GM19463 (cell line): ENCODE data around the gene KIAA0232.
"Not testable (repeated sequence)": the region's sequence is repeated elsewhere in the genome, so short reads cannot be mapped to it uniquely, and the experiment has no call there.

Source experiments
- ATAC-seq: cut with Tn5 transposase; IDR thresholded peaks from one replicate; pipeline ENCODE4 v1.9.1; 2021; ENCODE audit warnings: mild to moderate bottlenecking, moderate library complexity; ENCODE audit not compliant: unreplicated experiment

The KIAA0232 gene

DNA sequence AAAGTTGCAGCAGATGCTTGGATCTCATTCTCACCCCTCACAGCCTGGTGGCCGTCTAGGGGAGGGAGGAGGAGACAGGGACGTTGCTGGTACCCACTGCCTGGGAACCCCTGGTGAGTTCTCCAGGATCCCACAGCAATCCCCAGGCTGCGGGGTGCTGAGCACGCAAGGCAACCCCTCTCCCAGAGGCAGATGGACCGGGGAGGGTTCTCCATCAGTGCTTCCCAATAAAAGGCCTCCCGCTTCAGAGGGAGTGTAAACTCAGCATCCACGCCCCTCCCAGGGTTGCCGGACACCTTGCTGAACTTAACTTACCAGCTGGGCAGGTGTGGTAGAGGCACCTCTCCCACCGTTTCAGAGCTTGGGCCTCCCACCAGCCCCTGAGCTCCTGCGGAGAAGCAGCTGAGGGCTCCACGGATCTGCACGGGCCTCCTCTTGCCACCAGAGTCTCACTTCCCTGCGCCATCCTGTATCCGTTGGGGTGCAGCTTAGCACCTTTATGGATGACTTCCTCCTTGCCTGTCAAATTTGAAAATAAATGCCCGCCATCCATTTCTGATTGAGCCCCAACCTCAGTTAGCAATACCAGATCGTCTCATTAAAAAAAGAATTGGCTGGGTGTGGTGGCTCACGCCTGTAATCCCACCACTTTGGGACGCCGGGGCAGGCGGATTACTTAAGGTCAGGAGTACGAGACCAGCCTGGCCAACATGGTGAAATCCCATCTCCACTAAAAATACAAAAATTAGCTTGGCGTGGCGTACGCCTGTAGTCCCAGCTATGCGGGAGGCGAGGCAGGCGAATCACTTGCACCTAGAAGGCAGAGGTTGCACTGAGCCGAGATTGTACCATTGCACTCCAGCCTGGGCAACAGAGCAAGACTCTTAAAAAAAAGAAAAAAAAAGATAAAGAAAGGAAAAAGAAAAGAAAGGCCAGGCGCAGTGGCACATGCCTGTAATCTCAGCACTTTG, 112.3 kb downstream of the KIAA0232 start:
- no peak for ATAC-seq

DNA sequence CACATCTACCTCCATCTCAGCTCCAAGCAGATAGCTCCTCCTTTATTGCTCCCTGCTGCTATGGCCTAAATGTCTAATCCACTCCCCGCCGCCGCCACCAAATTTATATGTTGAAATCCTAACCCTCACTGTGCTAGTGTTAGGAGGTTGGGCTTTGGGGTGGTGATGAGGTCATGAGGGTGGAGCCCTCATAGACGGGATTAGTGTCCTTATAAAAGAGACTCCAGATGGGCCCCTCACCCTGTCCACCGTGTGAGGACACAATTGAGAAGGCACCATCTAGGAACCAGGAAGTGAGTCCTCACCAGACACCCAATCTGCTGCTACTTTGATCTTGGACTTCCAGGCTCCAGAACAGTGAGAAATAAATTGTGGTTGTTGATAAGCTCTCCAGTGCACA, 113.5 kb downstream of the KIAA0232 start:
- ATAC-seq = no peak

DNA sequence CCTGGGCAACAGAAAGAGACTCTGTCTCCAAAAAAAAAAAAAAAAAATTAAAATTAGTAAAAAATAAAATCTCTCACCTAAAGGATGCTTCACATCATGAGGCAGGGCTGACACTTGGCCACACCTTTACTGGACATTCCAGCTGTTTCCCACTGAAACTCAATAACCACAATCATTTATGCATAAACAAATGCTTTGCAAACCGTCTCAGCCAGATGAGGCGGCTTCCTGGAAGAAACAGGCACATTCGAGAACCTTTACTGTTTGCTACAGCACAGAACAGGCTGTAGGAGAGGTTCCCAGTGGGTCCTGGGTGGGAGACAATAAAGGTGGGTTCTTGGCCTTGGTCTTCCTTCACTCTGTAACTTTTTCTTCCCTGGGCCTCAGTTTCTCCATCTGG, 116.2 kb downstream of the KIAA0232 start:
- ATAC-seq = no peak

DNA sequence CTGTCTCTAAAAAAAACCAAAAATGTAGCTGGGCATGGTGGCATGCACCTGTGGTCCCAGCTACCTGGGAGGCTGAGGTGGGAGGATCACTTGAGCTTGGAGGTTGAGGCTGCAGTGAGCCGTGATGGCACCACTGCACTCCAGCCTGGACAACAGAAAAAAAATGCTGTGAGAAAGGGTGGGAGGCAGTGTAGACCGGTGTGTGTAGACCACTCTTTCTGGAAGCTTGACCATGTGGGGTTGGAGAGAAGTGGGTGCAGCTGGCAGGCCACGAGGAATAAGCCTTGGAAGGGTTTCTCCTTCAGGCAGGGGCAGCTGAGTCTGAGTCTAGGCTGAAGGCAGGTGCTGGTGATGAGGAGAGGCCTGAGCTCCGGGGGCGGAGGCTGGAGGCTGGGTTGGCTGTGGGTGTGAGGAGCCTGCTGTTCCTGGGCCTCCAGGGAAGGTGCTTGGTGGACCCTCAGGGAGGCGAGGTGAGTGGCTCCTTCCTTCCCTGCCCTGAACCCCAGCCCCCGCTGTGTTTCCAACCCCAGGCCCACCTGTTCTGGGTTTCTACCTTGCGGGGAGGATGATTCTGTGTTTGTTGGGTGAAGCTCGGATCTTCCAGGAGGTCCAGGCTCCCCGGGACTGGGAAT, 117.8 kb downstream of the KIAA0232 start:
- ATAC-seq = no peak

DNA sequence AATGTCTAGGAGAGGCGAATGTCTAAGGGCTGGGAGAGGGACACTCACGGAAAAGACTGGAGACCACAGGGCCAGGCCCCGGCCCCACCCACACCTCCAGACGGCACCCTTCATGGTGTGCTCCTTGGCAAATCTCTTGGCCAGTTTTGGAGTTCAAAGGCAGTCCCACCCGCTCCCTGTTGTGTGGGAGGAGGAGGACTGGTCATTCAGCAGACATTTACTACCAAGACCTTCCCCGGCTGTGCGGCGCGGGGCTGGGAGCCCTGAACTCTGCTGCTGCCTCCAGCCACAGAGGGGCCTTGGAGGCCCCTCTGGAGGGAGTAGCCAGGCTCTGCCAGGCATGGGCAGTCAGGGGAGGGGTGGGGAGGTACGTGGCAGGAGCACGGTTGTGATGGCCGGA, 118.4 kb downstream of the KIAA0232 start:
- ATAC-seq = no peak

DNA sequence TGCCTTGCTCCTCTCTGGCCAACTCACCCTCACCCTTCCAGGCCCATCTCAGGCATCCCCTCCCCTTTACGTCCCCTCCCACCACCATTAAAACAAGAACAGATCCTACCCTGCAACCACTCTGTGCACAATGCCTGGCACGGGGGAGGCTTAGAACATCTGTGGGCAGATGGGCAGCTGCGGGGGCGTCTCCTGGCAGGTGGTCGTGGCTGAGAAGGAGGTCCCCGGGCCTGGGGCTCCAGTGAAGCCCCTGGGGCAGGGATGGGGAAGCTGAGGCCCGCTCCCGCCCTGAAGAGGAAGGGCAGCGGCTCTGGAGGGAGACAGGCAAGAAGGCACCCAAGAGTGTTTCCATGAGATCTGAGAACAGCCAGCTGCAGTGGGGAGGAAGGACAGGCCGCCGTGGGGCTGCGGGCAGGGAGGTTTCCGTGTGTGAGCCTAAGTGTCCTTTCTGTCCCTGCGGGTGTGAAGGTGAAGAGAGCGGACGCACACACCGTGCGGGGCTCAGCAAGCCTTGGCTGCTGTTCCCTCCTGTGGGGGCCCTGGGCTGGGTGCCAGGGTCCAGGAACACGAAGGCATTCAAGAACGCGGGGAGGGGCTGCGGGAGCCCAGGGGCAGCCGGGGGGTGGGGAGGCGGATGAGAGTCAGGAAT, 119.3 kb downstream of the KIAA0232 start:
- ATAC-seq = no peak

DNA sequence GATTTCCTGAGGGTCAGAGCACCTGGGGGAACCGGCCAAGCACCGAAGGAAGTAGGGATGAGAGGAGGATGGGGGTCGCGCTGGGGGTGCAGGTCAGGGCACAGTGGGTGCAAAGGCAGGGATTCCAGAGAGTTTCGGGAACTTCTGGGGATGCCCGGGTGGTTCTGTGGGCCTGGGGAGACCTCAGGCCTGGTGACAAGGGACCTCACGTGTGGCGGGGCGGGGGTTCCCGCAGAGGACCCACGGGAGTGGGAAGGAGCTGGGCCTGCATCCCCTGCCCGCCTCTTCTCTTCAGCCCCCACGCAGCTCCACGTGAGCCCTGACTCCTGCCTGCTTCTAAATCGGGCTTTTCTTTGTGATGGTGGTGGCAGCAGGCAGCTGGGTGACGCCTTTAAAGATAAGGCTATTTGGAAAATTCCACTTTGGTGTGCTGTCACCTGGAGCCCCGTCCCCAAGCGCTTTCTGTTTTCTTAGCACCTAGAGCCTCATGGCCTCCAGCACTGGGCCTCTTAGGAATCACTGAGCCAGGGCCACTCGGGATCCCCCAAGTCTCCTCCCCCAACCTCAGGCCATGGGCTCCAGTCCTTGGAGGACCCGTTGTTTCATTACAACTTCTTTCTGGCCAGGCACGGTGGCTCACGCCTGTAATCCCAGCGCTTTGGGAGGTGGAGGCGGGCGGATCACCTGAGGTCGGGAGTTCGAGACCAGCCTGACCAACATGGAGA, 120.0 kb downstream of the KIAA0232 start:
- ATAC-seq = no peak

DNA sequence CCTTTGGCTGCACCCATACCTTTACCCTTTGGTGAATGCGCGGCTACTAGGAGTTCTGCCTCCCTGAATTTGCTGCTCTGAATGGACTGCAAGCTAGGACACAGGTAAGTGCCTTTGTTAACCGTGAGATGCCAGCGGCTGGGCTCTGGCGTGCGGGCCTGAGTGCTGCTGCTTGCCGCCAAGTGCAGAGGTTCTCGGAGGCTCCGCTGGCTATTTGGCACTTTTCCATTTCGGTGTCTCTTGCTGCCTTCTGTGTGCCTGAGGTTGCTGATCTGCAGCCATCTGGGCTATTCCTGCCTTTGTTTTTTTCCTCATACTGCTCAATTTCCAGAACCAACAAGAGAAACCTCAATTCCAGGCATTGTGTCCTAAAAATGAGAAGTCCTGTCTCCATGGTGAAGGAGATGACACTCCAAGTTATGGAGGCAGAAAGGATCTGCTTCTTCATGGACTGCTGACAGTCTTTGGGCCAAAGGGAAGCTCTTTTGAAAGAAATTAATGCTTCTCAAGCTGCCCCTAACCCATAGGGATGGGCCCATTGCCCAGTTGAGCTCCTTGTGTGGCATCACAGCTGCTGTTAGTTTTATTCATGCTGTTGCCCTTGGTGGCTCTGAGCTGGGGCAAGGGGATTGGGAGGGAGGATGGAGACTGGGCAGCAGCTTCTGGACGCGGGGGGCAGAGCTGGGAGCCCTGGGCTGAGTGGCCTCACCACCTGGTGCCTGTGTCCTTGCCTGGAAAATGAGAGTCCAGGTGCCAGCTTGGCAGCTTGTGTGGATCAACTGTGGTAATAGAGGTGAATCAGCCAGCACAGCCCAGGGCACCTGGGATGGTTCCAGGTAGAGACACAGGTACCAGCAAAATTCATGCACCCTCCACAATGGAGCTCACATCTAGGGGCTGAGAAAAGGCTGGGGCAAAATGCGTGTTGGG, 123.3 kb downstream of the KIAA0232 start:
- no peak for ATAC-seq

DNA sequence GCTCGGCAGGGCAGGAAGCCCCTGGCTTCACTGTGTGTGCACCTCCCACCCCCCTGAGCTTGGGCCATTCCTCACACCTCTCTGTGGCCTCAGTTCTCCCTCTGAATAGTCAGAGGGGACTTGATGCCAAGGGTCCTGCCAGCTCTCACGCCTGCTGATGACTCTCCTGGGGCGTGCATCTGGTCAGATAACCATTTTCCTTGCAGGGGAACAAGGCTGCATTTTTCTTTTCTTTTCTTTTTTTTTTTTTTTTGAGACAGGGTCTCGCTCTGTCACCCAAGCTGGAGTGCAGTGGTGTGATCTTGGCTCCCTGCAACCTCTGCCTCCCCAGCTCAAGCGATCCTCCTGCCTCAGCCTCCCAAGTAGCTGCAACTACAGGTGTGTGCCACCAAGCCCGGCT, 124.0 kb downstream of the KIAA0232 start:
- ATAC-seq = not testable (repeated sequence)

DNA sequence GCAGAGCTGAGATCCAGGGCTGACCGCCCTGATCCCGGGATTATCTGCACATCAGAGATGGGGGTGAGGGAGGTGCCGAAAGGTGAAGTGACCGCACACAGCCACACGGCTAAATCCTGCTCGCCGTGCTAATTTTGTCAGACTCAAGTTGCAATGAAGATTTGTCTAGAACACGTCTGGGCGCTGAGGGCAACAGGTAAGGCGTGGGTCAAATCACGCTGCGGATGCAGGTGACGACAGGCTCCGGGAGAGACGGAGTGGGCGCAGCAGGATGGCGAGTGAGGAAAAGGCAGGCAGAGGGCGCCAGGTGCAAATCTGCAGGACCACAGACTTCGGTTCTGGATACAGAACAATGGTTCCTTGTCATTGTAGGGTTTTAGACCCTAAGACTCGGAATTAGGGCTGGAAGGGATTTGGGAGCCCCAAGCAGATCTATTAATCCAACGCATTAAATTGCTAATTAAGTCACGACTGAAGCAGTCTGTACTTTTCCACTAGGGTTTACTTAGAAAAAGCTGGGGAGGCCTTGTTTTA, 125.2 kb downstream of the KIAA0232 start:
- no peak for ATAC-seq

DNA sequence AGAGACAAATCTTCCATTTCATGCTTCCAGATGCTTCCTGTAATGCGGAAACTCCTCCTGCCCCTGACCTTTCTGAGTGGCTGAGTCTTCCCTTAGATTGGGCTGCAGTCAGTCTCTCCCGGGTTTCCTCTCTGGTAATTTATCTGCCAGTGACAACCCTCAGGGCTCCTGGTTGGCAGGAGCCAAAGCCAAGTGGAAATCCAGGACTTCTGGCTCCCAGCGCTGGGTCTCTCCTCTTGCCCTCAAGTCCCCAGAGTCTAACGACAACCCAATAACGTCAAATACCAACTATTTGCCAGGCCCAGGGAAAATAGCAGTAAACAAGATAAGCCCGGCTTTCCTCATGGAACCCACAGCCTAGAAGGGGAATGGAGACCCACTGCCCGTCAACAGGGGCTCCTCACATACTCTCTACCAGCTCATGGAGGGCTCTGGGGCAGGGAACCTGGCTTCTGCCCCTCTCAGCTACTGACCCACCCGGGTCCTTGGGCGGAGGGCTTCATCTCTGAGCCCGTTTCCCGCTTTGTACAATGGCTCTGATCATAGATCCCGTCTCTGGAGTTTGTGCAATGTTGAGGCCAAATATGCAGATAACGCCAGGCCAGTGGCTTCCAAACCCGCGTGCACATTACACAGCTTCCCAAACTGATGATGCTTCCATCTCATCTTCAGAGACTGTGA, 126.0 kb downstream of the KIAA0232 start:
- no peak for ATAC-seq

DNA sequence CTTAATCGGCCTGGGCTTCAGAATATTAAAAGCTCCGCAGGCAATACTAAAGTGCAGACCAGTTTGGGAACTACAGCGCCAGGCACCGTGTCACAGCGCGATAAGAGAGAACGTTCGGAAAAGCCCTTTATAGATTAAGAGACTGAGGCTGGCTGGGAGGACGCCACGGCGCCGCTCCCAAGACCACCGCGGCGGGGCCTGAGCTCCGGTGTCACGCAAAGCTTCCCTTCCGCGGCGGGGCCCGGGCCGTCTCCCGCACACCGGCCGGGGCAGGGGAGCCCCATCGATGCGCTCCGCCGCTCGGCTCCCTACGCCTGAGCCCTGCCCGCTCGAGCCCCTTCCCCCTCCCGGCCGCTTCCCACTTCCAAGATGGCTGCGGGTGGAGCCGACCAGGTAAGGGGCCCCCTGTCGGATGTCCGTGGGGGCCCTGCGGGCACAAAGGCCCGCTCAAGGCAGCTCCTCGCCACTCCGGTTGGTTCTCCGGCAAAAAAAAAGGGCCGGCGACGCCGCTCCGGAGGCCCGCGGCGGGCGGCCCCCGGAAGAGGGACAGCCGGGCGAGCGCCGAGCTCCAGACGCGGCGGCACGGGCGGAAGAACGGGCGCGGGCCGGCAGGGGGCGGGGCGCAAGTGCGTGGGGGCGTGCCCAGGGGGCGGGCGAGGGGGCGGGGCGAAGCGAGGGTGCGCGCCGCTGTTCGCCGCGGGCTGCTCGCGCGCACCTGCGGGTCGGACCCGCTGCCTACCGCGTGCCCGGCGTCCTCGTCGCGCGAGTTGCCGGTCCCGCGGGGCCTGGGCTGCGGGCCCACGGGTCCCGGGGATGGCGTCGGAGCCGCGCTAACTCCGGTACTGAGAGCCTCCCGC, 126.8 kb downstream of the KIAA0232 start, which contains the start of gene TBC1D14:
TSS of gene TBC1D14 (plus strand) at position 714 of the 857 bp plus-strand sequence. CDS start 13,564 bp downstream, outside the sequence.
- ATAC-seq = peak; percentile 84

DNA sequence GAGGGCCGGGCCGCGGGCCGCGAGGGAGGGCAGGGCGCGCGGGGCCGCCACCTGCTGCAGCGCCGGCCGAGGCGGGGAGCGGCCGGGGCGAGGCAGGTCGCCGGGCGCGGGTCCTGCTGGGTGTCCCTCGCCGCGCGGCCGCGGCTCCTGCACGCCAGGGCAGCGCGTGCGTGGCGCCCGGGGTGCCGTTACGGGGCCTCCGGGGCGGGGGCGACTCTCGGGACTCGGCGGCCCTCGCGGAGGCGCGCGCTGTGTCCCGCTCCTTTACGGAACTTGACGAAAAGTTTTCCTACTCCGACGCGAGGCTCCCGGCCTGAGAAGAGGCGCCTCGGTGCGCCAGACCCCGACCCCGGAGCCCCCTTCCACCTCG, 127.4 kb downstream of the KIAA0232 start:
- peak; percentile 33 for ATAC-seq

DNA sequence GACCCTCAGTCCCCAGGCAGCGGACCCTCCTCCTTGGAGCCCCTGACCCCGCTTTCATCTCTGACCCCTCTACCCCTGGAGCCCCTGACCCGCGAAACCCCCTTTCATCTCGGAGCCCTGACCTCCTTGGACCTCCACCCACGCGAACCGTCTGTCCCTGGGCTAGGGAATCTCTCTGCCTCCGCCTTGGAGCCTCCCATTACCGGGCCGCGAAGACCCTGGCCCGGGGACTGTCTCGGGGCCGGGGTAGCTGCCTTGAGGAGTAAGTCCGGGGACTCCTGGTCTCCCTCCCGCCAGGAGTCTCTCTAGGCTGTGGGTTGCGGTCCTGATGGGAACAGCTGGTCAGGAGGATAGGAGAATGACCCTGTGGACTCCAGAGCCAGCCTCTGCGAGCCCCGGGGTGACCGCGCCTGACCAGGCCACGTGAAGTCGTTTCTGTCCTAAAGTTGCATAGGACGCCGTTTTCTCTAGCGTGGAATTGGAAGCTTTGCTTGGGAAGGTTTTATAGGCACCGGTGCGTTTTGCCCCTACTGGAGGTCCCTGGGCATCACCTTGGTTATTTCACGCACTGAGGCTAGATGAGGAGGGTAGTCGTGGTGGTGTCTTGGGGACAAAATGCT, 127.9 kb downstream of the KIAA0232 start:
- no peak for ATAC-seq

DNA sequence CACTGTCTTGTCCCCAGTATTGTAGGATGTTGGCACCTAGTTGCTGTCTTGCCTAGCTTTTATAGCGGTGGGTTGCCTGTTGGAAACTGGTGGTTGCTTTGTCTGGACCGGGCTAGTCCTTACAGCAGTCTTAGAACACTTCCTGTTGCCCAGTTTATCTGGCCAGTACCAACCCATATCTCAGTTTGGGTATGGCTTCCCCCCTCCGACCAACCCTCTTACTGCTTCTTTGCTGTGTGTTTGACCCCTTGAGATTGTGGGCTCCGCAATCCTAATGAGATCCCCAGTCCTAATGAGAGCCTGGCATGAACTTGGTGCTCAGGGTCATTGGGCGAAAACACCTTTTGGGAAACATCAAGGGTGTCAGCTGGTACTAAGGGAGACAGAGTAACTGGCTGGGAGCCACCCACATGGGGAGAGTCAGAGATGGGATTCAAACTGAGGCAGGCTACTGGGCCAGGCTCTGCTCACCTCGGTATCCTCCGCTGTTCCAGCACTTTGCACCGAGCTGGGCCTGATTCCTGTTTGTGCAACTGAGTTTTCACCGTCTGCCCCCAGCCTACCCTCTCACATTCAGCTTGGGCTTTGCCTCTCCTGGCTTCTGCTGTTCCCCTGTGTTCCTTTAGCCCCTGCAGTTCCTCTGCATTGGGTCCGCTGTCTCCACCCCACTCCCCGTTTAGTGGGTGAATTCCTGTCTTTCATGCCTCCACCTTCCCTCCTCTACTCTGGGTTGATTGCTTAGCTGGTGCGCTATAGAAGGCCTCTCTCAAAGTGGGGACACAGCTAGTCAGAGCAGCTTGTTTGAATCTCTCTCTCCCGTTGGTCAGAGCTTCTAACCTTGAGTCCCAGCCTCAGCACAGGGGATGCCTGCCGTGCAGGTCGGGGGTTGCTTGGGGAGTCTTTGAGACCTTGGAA, 128.7 kb downstream of the KIAA0232 start:
- no peak for ATAC-seq

DNA sequence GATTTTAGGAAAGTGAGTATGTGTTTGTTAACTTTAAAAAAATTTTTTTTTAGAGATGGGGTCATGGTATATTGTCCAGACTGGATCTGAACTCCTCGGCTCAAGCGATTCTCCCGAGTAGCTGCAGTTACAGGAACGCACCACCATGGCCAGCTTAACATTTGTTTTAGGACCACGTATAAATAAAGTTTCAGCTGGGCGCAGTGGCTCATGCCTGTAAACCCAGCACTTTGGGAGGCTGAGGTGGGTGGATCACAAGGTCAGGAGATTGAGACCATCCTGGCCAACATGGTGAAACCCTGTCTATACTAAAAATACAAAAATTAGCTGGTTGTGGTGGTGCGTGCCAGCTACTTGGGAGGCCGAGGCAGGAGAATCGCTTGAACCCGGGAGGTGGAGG, 129.4 kb downstream of the KIAA0232 start:
- ATAC-seq = not testable (repeated sequence)

DNA sequence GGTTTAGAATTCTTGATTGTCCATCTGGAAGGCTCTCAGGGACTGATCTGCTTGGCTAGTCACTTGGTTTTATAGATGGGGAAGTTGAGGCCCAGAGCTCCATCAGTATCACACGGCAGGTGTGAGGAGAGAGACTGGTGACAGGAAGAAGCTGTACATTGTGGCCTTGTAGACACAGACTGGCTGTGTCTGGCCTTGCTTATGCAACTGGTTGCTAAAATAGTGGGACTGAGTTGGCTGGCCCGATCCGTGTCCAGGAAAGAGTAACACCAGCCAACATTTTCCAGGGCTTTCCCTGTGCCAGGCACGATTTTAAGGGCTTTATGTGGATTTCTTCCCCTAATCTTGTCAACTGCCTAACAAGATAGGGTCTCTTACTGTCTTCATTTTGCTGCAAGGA, 129.9 kb downstream of the KIAA0232 start:
- no peak for ATAC-seq
